Stimulated activated CD4-positive, alpha-beta T cell treated with anti-CD3 and anti-CD28 coated beads, TNF-alpha, amount 100 ng/mL, for 48 hours (primary cell): ENCODE data around the gene RHOXF2B.
"Not testable (repeated sequence)": the region's sequence is repeated elsewhere in the genome, so short reads cannot be mapped to it uniquely, and the experiment has no call there.

Experiments used
- DNase-seq, 3 donors: peaks; one replicate each; pipeline ENCODE4 v3.0.0-alpha.2; 2020; ENCODE audit warnings: low read depth in 3 of 3

The RHOXF2B gene

DNA sequence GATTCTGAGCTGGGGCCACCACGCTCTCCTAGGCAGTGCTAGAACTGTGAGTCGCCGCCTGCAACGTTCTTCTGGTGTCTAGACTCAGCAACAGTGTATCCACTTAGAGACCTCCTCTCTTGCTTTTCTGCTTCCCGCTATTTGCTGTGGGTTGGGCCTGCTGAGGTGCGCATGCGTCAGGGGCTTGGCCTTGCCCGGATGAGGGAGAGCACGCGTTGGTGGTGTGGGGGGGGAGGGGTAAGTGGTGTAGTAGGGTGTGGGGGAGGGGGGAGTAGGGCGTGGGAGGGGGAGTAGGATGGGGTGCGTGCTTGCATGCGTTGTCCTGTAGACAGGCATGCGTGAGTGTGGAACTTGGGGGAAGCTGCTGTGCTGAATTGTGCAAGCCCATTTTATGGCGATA, at the start of gene RHOXF2B:
TSS of gene RHOXF2B (minus strand) at position 101 of the 400 bp plus-strand sequence. CDS start 138 bp downstream, outside the sequence.
- not testable (repeated sequence) for DNase-seq

DNA sequence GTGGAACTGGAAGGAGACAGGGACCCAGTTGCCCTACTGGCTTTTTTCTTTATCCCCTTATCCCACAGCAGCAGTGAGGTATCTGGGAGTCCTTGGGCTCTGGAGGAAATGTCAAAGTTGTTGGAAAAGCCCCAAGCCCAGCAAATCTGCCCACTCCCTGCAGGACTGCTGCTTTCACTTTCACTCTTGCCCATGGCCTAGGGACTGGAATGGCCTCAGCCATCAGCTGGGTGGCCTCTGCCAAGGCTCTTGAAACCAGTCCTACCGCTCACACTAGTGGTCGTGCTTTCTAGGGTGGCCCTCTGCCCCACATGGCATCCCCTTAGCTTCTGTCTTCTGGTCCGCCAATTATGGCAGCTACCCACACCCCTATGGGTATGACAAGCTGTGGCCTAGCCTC, 48.0 kb upstream of the RHOXF2B start:
- DNase-seq, result no peak

DNA sequence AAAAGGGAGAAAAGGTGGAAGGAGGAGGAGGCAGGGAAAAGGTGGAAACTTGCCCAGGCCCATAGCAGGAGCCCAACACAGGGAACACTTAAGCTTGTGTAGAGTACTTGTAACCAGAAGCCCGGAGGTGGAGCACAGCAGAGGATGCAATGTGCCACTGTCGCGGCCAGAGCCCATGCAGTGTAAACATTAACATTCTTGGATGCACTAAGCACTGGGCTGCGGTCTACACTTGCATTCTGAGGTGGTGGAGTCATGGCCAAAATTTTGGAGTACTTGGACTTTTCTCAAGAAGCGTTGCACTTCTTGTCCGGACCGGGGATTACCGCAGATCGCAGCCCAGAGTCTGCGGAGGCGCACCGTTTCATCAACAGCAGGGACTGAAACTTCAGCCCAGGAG, 42.7 kb upstream of the RHOXF2B start:
- DNase-seq, result no peak

DNA sequence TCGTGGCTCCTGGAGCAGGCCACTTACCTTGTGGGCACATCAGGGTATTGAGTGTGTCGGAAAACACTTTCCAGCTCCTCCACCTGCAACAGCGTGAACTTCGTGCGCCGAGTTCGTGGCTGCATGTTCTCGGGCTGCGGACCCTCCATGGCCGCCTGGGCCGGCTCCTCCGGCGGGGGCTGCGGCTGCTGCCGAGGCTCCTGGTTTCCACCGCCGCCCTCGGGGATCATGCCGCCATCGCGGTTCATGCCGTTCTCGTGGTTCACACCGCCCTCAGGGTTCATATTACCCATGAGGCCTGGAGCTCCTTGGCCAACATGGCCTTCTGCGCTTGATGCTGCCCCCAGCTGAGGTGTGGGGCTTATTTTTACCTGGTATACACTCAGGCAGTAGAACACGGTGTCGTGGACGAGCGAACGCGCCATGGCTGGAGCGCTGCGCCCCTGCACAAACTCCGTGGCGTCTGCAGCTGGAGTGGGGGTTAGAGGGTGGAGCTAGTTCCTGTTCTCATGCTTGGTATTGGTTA, 38.0 kb upstream of the RHOXF2B start, which contains the start of gene RHOXF1:
TSS of gene RHOXF1 (minus strand) at position 476 of the 526 bp plus-strand sequence. CDS start at position 425, 51 bp downstream.
- DNase-seq, result no peak

DNA sequence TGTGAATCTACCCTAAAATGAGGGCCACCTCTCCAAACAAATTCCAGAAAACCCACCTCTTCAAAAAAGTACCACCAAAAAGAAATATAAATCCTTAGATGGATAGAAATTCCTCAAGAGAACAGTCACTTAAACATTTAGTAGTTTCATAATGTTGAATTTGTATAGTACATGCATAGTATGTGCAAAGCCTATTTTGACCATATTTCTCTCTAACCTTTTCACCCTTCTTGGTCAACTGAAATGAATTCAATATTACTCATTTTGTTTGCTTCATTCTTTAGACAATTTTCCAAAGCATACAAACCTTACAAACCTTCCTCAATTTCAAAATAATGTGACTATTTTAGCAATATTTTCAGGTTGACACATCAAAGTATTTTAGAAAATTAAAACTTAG, 34.1 kb upstream of the RHOXF2B start:
- no peak for DNase-seq

DNA sequence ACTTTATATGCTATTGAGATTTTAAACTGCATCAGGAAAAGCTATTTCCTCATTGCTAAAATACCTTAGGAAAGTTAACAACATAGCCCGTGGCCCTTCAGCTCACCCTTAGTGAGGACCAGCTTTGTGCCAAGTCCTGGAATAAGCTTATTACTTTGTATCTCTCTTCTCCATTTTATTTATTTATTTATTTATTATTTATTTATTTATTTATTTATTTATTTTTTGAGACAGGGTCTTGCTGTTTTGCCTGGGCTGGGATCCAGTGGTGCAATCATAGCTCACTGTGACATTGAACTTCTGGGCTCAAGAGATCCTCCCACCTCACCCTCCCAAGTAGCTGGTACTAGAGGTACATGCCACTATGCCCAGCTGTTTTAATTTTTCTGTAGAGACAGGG, 31.9 kb upstream of the RHOXF2B start:
- DNase-seq, result no peak

DNA sequence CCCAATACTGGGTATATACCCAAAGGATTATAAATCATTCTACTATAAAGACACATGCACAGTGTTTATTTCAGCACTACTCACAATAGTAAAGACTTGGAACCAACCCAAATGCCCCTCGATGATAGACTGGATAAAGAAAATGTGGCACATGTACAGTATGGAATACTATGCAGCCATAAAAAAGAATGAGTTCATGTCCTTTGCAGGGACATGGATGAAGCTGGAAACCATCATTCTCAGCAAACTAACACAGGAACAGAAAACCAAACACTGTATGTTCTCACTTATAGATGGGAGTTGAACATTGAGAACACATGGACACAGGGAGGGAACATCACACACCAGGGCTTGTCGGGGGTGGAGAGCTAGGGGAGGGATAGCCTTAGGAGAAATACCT, 27.2 kb upstream of the RHOXF2B start:
- DNase-seq, result not testable (repeated sequence)

DNA sequence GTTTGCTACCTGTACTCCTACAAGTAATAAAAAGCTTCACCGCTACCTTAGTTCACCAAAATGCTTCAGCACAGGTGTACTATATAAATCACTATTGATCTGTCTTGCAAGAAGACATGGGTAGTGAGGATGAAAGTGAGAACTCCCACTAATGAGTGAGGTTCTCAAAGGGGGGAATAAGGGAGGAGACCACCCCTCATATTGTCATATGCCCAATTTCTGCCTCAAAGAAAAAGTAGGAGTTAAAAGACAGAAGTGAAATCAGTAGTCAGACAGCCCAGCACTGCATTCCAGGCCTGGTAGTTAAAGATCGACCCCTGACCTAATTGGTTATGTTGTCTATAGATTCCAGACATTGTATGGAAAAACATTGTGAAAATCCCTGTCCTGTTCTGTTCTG, 23.6 kb upstream of the RHOXF2B start:
- not testable (repeated sequence) for DNase-seq

DNA sequence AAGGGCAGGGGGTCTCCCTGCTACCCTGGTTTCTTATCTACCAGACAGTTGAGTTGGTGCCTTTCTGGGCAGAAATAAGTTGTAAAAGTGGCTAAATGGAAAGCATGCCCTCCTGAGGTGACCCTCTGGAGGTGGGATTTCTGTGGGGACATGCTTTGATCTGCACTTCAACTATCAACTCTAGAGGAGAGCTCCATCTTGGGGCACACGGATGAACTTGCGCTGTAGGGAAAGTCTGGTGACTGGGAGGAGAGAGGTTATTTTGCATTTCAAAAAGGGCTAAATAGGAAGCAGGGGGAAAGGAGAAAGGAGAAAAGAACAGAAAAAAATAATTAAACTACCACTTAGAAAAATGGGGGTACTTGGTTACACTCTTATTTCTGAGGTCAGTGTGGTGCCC, 12.7 kb upstream of the RHOXF2B start:
- DNase-seq, result no peak

DNA sequence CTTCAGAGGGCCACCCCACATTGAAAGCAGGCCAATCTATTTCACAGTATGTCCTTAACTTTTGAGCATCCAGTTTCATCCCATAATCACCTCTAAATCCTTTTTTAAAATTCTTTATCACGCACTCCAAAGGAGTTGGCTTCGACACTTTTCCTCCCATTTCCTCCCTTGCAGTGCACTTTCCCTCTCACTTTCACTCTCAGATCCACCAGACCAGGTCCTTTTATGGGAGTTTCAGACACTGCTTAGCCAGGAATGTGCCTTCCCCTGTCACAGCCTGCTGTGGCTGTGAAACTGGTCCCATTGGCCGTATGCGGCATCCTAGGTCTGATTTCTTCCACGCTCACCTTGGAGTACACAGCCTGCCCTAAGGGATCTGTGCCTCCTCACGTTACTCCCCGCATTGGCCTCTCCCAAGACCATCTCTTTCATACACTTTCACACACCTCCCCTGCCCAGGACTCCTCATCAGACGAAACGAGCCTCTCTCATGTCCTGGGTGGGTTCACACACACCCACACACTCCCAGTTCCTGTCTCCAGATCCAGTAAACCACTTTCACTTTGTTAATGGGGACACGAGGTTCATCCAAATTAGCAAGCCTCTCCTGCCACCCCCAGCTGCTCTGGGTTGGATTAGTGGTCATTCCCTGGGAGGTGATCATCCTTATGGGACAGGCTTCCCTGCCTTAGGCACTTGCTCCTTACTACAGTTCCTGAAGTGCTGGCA, 10.0 kb upstream of the RHOXF2B start:
- DNase-seq, result no peak

DNA sequence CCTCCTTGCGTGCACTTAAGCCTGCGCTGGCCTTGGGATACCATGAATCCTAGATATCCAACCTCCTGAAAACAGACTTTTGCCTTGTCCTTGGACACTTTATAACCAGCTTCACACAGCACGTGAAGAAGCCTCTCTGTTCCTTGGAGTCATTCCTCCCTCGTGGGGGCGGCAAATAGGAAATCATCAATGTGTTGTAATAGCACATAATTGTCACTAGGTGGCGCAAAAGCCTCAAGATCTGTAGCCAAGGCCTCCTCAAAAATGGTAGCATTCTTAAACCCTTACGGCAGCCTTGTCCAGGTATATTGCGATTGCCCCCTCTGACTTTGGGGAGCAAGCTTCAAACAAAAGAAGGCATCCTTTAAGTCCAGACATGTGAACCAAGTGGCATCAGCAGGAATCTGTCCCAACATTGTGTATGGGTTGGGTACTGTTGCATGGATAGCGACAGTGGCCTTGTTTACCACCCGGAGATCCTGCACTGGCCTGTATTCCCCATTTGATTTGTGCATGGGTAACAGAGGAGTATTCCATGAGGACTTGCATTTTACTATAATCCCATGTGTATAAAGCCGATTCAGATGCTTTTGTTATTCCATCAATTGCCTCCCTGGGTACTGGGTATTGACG, 8.2 kb upstream of the RHOXF2B start:
- DNase-seq, result not testable (repeated sequence)

DNA sequence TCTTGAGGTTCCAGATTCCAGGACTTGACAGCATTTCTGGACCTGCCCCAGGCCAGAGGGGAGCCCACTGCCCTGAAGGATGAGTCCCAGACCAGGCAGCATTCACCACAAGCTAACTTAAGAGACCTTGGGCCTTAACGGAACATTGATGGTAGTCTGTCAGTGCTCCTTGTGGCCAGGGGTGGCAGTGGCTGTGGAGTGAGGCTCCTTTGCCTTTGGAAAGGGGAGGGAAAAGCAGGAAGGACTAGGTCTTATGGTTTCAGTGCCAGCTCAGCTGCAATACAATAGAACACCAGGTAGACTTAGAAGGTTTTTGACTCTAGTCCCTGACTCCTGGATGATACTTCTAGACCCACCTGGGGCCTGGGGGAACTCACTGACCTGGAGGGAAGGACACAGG, 11.3 kb downstream of the RHOXF2B start:
- DNase-seq, result not testable (repeated sequence)

DNA sequence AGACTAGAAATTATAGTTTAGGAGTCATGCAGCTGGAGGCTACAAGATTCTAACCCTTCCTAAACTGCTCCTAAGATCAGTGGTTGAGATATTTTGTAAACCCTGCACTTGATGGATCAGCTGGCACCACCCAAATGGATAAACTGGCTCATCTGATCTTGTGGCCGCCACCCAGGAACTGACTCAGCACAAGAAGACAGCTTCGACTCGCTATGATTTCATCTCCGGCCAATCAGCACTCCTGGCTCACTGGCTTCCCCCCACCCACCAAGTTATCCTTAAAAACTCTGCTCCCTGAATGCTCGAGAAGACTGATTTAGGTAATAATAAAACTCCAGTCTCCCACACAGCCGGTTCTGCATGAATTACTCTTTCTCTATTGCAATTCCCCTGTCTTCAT, 34.8 kb downstream of the RHOXF2B start:
- DNase-seq, result not testable (repeated sequence)

DNA sequence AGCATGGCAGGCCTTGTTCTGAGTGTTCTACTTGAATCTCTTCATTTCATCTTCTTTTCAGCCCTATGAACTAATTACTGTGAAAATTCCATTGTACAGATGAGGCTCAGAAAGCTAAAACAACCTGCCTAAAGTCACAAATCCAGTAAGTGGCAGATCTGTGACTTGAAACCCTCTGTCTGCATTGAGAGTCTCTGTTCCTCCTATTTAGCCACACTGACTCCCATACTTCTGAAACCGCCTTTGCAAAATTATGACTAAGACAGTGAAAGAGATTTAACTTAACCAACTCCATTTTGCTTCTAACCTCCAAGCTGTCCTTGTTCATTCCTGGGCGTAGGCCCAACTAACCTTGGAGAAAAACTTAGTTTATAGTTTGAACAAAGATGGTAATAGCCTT, 35.2 kb downstream of the RHOXF2B start:
- not testable (repeated sequence) for DNase-seq

DNA sequence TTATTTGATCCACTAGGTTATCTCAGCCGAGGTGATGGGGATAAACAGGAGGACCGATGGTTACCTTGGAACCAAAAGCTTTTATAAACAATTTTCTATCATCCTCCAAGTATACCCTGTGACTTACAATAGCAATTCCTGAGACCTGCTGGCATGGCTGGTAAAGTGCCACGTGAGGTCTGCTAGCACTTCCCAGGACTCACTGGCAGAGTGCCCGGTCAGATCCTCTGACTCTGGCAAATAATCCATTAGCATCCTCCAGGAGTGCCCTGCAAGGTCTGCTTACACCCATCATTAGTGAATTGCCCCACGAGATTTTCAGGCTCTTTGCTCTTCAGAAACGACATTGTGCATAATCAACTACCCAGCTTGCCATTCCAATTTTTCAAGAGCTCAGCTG, 37.3 kb downstream of the RHOXF2B start:
- not testable (repeated sequence) for DNase-seq

DNA sequence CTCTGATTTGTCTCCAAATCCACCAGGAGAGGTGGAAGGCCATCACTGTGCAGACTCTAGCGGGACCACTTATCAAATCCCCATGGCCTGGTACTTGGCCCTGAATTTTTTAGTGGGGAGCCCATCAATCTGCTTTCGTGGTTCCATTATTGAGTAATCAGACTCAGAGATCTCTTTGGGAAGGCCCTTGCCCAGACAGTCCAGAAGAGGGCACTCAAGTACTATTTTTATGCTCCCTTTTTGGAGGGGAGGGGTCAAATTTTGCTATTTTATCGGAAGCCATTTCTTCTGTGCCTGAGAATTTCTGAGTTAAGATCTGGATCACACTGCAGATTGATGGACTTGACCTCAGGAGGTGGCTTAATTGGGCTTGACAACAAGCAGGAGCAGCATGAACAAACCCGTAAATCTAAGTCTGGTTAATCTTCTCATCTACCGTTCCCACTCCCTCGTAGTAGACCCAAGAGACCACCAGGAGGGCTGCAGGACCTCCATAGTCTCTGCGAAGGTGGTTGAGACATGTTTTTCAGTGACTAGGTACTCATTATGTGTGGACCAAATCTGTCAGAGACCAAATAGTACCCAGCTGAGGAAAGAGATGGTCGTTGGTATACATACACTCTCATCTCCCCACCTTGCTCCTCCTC, 38.3 kb downstream of the RHOXF2B start:
- not testable (repeated sequence) for DNase-seq

DNA sequence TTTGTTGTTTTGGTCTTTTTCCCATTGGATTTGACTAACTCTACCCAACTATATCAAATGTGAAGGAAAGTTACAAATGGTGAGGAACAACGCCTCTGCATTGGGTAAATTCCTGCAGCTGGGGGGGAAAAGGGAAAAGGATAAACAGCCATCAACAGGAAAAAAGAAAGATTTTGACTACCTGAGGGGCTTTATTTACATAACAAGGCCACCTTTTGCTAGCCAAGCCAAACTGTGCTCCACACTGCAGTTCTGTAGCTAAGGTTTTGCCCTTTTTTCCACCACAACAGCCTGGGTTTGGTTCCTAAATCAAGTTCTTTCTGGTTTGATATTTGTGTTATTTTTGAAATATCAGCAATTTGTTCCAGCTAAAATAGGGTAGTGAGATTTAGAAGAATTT, 40.8 kb downstream of the RHOXF2B start:
- DNase-seq, result no peak

DNA sequence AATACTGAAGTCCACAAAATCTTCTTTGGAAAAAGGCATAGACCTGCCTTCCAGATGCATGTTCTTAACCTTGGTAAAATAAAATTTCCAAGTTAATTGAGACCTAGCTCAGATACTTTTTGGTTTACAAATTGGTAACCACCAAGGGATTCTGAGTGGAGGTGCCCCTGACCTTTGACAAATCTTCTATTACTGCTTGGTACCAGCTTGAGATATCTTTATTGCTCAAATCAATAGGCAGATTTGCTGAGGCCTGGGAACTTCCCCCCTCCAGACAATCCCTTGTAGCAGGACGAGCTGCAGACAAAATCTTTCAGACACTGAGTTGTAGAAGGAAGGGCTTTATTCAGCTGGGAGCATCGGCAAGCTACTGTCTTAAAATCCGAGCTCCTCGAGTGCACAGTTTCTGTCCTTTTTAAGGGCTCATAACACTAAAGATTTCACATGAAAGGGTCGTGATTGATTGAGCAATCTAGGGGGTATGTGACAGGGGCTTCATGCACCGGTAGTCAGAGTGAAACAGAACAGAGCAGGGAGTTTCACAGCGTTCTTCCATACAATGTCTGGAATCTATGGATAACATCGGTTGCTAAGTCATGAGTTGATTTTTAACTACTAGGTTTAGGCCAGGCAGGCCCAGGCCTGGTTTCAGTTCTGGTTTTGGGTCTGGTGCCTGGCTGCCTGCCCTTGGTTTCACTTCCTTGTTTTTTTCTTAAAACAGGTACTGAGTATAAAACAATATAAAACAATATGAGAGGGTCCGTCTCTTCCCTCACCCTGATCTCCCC, 41.8 kb downstream of the RHOXF2B start:
- not testable (repeated sequence) for DNase-seq

DNA sequence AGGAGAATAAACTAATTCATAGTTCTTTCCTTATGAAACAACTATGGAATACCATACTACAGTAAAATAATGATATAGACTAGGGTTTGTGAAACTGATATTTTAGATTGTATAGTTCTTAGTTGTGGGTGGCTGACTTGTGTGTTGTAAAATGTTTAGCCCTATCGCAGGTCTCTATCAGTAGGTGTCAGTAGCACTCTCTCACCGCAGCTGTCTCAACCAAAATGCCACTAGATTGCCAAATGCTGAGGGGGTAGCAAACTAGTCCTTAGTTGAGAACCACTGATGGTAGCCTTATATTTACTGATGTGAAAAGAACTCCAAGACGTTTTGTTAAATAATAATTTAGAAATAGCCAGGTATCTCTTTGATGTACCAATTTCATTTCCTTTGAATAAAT, 48.1 kb downstream of the RHOXF2B start:
- no peak for DNase-seq

DNA sequence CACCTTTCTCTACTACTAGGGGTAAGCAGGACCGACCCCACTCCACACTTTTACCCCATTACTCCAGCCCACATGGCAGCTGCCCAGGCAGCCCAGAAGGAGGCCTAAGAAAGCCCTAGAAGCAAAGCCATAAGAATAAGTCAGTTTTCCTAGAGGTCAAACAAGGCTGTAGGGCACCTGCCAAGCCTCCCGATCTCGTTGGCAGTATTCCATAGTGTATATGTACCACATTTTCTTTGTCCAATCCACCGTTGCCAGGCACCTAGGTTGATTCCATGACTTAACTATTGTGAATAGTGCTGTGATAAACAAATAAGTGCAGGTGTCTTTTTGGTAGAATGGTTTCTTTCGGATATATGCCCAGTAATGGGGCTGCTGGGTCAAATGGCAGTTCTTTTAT, 54.2 kb downstream of the RHOXF2B start:
- DNase-seq, result no peak

DNA sequence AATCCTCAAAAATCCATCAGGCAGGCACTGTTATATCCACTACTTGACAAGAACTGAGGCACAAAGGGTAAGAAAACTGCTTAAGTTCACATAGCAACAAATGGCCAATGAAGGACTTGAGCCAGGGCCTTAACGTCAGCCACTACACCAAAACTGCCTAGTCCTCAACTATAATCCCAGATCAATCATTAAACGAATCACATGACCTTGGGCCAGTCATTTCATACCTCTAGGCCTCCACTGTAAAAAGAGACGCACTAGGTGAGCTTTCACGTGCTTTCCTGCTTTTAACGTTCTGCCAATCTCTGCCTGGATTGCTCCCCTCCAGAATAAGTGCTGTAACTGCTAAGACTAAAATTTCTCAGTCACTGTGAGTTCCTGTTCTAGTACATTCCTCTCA, 54.7 kb downstream of the RHOXF2B start:
- no peak for DNase-seq
